Pons (tissue), 1 donor: Measurements from ENCODE around the gene PIGR.

Source experiments
- DNase-seq: peaks from one replicate; pipeline ENCODE4 v3.0.0-alpha.2; 2016; ENCODE audit warnings: low spot score

PIGR gene

GRCh38 chr1:206946261-206946660 is at the start of gene PIGR:
Gene PIGR (minus strand): TSS chr1:206946466. CDS start chr1:206940531, 5,935 bp downstream.
- no peak for DNase-seq

- DNase-seq: no peak
Observed at GRCh38 chr1:206992790-206993189, 46.5 kb upstream of the PIGR start.

GRCh38 chr1:206987873-206988272 is 41.6 kb upstream of the PIGR start:
- no peak for DNase-seq

- DNase-seq: no peak
Observed at GRCh38 chr1:206986885-206987284, 40.6 kb upstream of the PIGR start.

GRCh38 chr1:206986402-206986801 is 40.1 kb upstream of the PIGR start:
- no peak for DNase-seq

- DNase-seq: no peak
Observed at GRCh38 chr1:206985162-206985749, 39.0 kb upstream of the PIGR start.

- DNase-seq: peak; percentile 79
Observed at GRCh38 chr1:206982216-206982615, 36.0 kb upstream of the PIGR start.

- DNase-seq: peak; percentile 25
Observed at GRCh38 chr1:206979379-206980043, 33.2 kb upstream of the PIGR start.

GRCh38 chr1:206978259-206978658 is 32.0 kb upstream of the PIGR start:
- DNase-seq: no peak

GRCh38 chr1:206975306-206975705 is 29.0 kb upstream of the PIGR start:
- no peak for DNase-seq

GRCh38 chr1:206974140-206974539 is 27.9 kb upstream of the PIGR start:
- no peak for DNase-seq

GRCh38 chr1:206972728-206973127 is 26.5 kb upstream of the PIGR start:
- no peak for DNase-seq

GRCh38 chr1:206971029-206971655 is 24.9 kb upstream of the PIGR start:
- peak; percentile 52 for DNase-seq

- no peak for DNase-seq
Observed at GRCh38 chr1:206970446-206970845, 24.2 kb upstream of the PIGR start, which contains the start of gene FCAMR. Gene FCAMR (minus strand): TSS chr1:206970460. CDS start chr1:206970125, 335 bp downstream.

- DNase-seq: no peak
Observed at GRCh38 chr1:206969090-206969489, 22.8 kb upstream of the PIGR start.

GRCh38 chr1:206967096-206967849 is 21.0 kb upstream of the PIGR start:
- peak; percentile 77 for DNase-seq

- no peak for DNase-seq
Observed at GRCh38 chr1:206965781-206966180, 19.5 kb upstream of the PIGR start.

GRCh38 chr1:206963740-206964139 is 17.5 kb upstream of the PIGR start:
- no peak for DNase-seq

GRCh38 chr1:206963119-206963712 is 16.9 kb upstream of the PIGR start:
- DNase-seq: no peak

GRCh38 chr1:206962272-206962671 is 16.0 kb upstream of the PIGR start:
- DNase-seq: peak; percentile 37

- DNase-seq: no peak
Observed at GRCh38 chr1:206961668-206962067, 15.4 kb upstream of the PIGR start.
